ENCODE results near the gene HECW1.

The HECW1 gene

GRCh38 chr7:43516581-43517342 lies 404.3 kb downstream of the HECW1 start:
- DNase-seq, result no peak

GRCh38 chr7:43517464-43517863 lies 405.0 kb downstream of the HECW1 start:
- no peak for DNase-seq

GRCh38 chr7:43520201-43520600 lies 407.8 kb downstream of the HECW1 start:
- DNase-seq, result no peak

- no peak for DNase-seq
These were observed 410.1 kb downstream of the HECW1 start for GRCh38 chr7:43522406-43523156.

GRCh38 chr7:43528576-43529354 lies 416.3 kb downstream of the HECW1 start:
- DNase-seq, result no peak

- DNase-seq, result no peak
These were observed 418.3 kb downstream of the HECW1 start for GRCh38 chr7:43530553-43531410.

- no peak for DNase-seq
These were observed 419.3 kb downstream of the HECW1 start for GRCh38 chr7:43531700-43532099.

- no peak for DNase-seq
These were observed 421.5 kb downstream of the HECW1 start for GRCh38 chr7:43533801-43534479.

GRCh38 chr7:43535031-43535451 lies 422.6 kb downstream of the HECW1 start:
- no peak for DNase-seq

- DNase-seq, result no peak
These were observed 423.6 kb downstream of the HECW1 start for GRCh38 chr7:43535810-43536585.

- no peak for DNase-seq
These were observed 424.3 kb downstream of the HECW1 start for GRCh38 chr7:43536773-43537172.

GRCh38 chr7:43537765-43538403 lies 425.4 kb downstream of the HECW1 start:
- no peak for DNase-seq

GRCh38 chr7:43538404-43538771 lies 425.9 kb downstream of the HECW1 start:
- no peak for DNase-seq

GRCh38 chr7:43540471-43540870 lies 428.0 kb downstream of the HECW1 start:
- DNase-seq, result no peak

GRCh38 chr7:43542716-43543115 lies 430.3 kb downstream of the HECW1 start:
- no peak for DNase-seq

GRCh38 chr7:43546231-43546630 lies 433.8 kb downstream of the HECW1 start:
- DNase-seq, result no peak

GRCh38 chr7:43550427-43550826 lies 438.0 kb downstream of the HECW1 start:
- no peak for DNase-seq

GRCh38 chr7:43552122-43552521 lies 439.7 kb downstream of the HECW1 start:
- no peak for DNase-seq

- no peak for DNase-seq
These were observed 441.6 kb downstream of the HECW1 start for GRCh38 chr7:43553999-43554398.

- no peak for DNase-seq
These were observed 442.0 kb downstream of the HECW1 start for GRCh38 chr7:43554423-43554822.
